ENCODE measurements around the gene DNAJC11. TPM values are rescaled to one million over a fixed set of nuclear protein-coding genes. Genes with fewer than 3 reads are reported as not detected.

The DNAJC11 gene
- total and polyA plus RNA-seq, 9 donors, result 10.1 to 94.5 (median 37.1) TPM

DNA sequence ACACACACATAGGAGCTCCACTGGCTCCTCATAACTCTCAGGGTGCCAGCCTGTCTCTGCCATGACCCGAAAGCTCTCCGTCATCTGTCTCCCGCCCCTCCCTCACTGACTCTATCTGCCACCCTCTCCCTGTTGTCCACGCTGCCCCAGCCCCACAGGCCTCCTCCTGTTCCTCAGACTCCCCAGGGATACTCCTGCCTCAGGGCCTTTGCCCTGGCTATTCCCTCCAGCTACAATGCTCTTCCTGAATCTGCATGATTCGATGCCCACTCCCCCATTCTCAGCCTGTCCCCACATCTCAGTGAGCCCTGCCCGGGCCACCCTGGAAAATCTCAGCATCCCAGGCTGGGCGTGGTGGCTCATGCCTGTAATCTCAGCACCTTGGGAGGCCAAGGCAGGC is 24.6 kb upstream of the DNAJC11 start:
- DNase-seq, result no peak
- Histone ChIP-seq H3K36me3 (no peaks in the 10 kb centered on the region), H3K27me3 (no peaks in the 10 kb centered on the region), H3K4me1 (ENCODE audit: insufficient read depth) (no peaks in the 10 kb centered on the region), H3K9me3 (no peaks in the 10 kb centered on the region), H3K27ac (no peak overlapping the region), H3K4me3 (no peak overlapping the region)
- 93 to 95% (median 93%) methylated on average over 7 of the region's 7 CpGs for WGBS, 3 donors
- intact Hi-C loops (cut with DNase I), result loop anchor here in 3 of 4 donors (10.0 kb wide), 5 partner anchors 159 to 919 kb away; no protein-coding TSS in a partner anchor
- TF ChIP-seq POLR2A (IDR thresholded peaks at IDR 0.05), result no peak
- TF ChIP-seq, protein P1, sequence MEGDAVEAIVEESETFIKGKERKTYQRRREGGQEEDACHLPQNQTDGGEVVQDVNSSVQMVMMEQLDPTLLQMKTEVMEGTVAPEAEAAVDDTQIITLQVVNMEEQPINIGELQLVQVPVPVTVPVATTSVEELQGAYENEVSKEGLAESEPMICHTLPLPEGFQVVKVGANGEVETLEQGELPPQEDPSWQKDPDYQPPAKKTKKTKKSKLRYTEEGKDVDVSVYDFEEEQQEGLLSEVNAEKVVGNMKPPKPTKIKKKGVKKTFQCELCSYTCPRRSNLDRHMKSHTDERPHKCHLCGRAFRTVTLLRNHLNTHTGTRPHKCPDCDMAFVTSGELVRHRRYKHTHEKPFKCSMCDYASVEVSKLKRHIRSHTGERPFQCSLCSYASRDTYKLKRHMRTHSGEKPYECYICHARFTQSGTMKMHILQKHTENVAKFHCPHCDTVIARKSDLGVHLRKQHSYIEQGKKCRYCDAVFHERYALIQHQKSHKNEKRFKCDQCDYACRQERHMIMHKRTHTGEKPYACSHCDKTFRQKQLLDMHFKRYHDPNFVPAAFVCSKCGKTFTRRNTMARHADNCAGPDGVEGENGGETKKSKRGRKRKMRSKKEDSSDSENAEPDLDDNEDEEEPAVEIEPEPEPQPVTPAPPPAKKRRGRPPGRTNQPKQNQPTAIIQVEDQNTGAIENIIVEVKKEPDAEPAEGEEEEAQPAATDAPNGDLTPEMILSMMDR (IDR thresholded peaks at IDR 0.05), result no peak
- TF ChIP-seq EP300 (IDR thresholded peaks at IDR 0.05), result no peak

DNA sequence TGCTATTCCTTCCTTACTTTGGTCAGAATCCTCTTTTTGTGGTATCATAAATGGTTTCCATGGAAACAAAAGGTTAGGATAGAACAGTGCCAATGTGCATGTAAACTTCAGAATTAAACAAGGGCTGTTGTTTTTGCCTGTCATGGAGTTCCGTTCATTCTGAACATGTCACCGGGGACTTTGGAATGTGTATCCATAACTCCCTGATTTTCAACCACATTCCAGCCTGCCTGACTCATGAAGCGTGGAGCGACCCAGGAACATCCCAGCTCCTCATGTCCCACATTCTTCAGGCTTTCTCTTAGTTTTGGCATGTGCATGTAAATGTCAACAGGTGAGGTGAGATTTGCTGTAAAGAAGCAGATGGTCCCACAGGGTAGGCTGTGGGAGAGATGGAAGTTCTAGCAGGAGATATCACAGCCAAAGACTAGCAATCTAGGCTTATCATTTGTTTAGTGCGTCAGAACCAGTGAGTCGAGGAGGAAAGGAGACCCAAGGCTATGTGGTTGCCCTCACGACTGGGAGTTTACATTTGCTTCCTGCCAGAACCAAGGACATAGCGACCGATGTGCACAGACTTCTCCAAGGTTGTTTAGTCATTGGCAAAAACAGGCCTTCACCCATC is 23.0 kb upstream of the DNAJC11 start:
- DNase-seq, result peak in 1 of 5 donors; percentile 14
- Histone ChIP-seq H3K27ac (no peak overlapping the region), H3K36me3 (no peaks in the 10 kb centered on the region), H3K4me1 (ENCODE audit: insufficient read depth) (no peaks in the 10 kb centered on the region), H3K4me3 (no peak overlapping the region), H3K27me3 (no peaks in the 10 kb centered on the region), H3K9me3 (no peaks in the 10 kb centered on the region)
- 3 to 21% (median 7%) methylated on average over 9 of the region's 9 CpGs for WGBS, 3 donors
- intact Hi-C loops (cut with DNase I), result loop anchor here (5.0 to 10.0 kb wide), 7 partner anchors 160 to 923 kb away; no protein-coding TSS in a partner anchor
- TF ChIP-seq, protein P1 (IDR thresholded peaks at IDR 0.05), result no peak
- no peak for TF ChIP-seq POLR2A (IDR thresholded peaks at IDR 0.05)
- TF ChIP-seq EP300 (IDR thresholded peaks at IDR 0.05), result no peak

DNA sequence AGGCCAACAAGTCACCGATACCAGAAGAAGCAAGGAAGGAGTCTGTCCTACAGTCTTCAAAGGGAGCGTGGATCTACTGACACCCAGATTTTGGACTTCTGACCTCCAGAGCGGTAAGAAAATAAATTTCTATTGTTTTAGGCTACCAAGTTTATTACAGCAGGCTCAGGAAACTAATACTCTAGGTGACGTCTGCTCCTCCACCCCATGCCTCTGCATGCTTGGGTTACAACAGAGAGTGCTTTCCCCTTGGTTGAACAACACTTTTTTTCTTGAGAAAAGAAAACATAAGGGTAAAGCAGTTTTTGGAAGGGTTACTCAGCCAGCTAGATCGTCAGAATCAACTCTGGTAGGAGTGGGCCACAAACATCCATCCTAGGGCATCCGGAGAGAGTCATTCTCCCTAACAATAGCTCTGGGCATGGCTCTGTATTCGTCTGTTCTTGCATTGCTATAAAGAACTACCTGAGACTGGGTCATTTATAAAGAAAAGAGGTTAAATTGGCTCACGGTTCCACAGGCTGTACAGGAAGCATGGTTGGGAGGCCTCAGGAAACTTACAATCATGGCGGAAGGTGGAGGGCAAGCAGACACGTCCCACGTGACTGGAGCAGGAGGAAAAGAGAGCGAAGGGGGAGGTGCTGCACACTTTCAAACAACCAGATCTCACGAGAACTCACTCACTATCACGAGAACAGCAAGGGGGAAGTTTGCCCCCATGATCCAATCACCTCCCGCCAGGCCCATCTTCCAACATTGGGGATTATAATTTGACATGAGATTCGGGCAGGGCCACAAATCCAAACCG is 22.2 kb upstream of the DNAJC11 start:
- H3K4me1 ChIP-seq (ENCODE audit: insufficient read depth), result no peaks in the 10 kb centered on the region
- WGBS, 3 donors, result 75 to 83% (median 77%) methylated on average over 17 of the region's 17 CpGs
- no peak for DNase-seq
- TF ChIP-seq POLR2A (IDR thresholded peaks at IDR 0.05), result no peak
- TF ChIP-seq, protein P1 (IDR thresholded peaks at IDR 0.05), result no peak
- TF ChIP-seq EP300 (IDR thresholded peaks at IDR 0.05), result no peak
- no peaks in the 10 kb centered on the region for H3K9me3 ChIP-seq
- H3K36me3 ChIP-seq, result no peaks in the 10 kb centered on the region
- no peak overlapping the region for H3K4me3 ChIP-seq
- intact Hi-C loops (cut with DNase I), result loop anchor here (5.0 to 10.0 kb wide), 7 partner anchors 161 to 923 kb away; no protein-coding TSS in a partner anchor
- no peak overlapping the region for H3K27ac ChIP-seq
- no peaks in the 10 kb centered on the region for H3K27me3 ChIP-seq

DNA sequence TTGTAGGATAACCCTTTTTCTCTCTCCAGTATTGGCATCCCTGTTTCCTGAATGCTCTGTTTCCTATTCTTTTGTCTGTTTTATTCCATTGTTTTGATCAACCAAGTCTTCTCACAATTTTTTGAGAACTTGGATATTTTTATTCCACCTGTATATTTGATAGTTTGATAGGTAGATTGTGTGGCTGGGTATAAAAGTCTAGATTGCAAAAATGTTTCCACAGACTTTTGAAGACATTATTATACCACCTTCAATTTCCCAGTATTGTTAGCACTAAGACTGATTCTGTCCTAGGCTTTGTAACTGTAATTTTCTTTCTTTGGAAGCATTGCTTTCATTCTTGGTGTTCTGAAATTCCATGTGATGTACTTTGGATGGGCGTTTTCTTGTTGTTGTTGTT is 9.6 kb upstream of the DNAJC11 start:
- intact Hi-C loops (cut with DNase I), result no loop called here
- Histone ChIP-seq H3K4me3 (no peak overlapping the region), H3K36me3 (no peaks in the 10 kb centered on the region), H3K27me3 (no peaks in the 10 kb centered on the region), H3K4me1 (ENCODE audit: insufficient read depth) (no peaks in the 10 kb centered on the region), H3K9me3 (peaks cover 0 to 3% of the 10 kb centered on the region in 2 donors), H3K27ac (no peak overlapping the region)
- no peak for TF ChIP-seq EP300 (IDR thresholded peaks at IDR 0.05)
- TF ChIP-seq, protein P1 (IDR thresholded peaks at IDR 0.05), result no peak
- no peak for TF ChIP-seq POLR2A (IDR thresholded peaks at IDR 0.05)
- 64 to 92% (median 72%) methylated on average over 1 of the region's 1 CpG for WGBS, 3 donors
- DNase-seq, result no peak
